Vagina (tissue), 2 donors: Measurements from ENCODE around the gene ST7.

Source experiments
- CTCF ChIP-seq, 3 experiments: fragments of 450-650 bp in 2 of 3; fragments of 200-600 bp in 1 of 3; sonication (generic) in 1 of 3; IDR thresholded peaks; one replicate each; pipeline ENCODE4 v1.5.1; 2017 to 2019; ENCODE audit warnings: antibody characterized with exemption in 3 of 3, mild to moderate bottlenecking in 2 of 3, moderate library complexity in 2 of 3
- POLR2AphosphoS5 ChIP-seq, 2 donors: sonication (generic); formaldehyde crosslinking; IDR thresholded peaks; one replicate each; pipeline ENCODE4 v1.9.0; 2017; ENCODE audit warnings: antibody characterized with exemption in 2 of 2, mild to moderate bottlenecking in 2 of 2, low read depth in 1 of 2; ENCODE audit not compliant: insufficient read depth in 1 of 2

GRCh38 chr7:117097860-117098259, 144.6 kb downstream of the ST7 start:
- TF ChIP-seq POLR2AphosphoS5 (IDR thresholded peaks at IDR 0.05; ENCODE audit: insufficient read depth in 1 of 2, low read depth in 1 of 2) = no peak
- TF ChIP-seq CTCF (IDR thresholded peaks at IDR 0.05) = no peak
